ENCODE data around the gene LMBRD2. TPM values are rescaled to one million over a fixed set of nuclear protein-coding genes. Genes with fewer than 3 reads are reported as not detected.

LMBRD2 gene
- total and polyA plus RNA-seq, 10 of the 15 experiments (the other 5 are each of a cell fraction or from before 2014, with no cell fraction given), result 0.90 to 9.8 (median 6.5) TPM

GRCh38 chr5:36108758-36109460 lies 42.8 kb downstream of the LMBRD2 start:
- Histone ChIP-seq H3K27ac (ENCODE audit: control insufficient read depth, insufficient read depth) (no peak overlapping the region), H3K27me3 (replicated peaks in 1 of 2; ENCODE audit: control insufficient read depth in 2 of 2, insufficient read depth in 2 of 2, low read length in 1 of 2) (no peaks in the 10 kb centered on the region), H3K4me3 (no peak overlapping the region), H4K20me1 (ENCODE audit: control insufficient read depth, insufficient read depth) (no peaks in the 10 kb centered on the region), H3K4me1 (ENCODE audit: control insufficient read depth, insufficient read depth, low read length) (no peaks in the 10 kb centered on the region), H3K9me3 (replicated peaks; ENCODE audit: control insufficient read depth, insufficient read depth, low read length) (no peaks in the 10 kb centered on the region), H3K4me2 (ENCODE audit: control insufficient read depth, insufficient read depth) (no peak overlapping the region), H3K9ac (ENCODE audit: control insufficient read depth, insufficient read depth, low read length) (no peak overlapping the region), H3K36me3 (ENCODE audit: control insufficient read depth in 2 of 2, insufficient read depth in 2 of 2, low read length in 1 of 2) (peaks cover 0 to 2% of the 10 kb centered on the region in 2 experiments; a peak in 3 of 4 replicates), H3K79me2 (ENCODE audit: control insufficient read depth, insufficient read depth, low read length) (no peaks in the 10 kb centered on the region), H2AFZ (ENCODE audit: control insufficient read depth, low read depth, low read length) (no peak overlapping the region)
- POLR2A ChIA-PET, result no interaction called here
- SMC1A ChIA-PET (ENCODE audit: uncharacterized antibody, unreplicated experiment), result no interaction called here
- DNase-seq (ENCODE audit: low read depth, low spot score) (no peak), FAIRE-seq (no peak), ATAC-seq (no peak)
- WGBS (ENCODE audit: insufficient coverage, insufficient replicate concordance, low lambda C conversion rate, missing lambda C conversion rate), result 100% methylated on average over 3 of the region's 3 CpGs
- RAD21 ChIA-PET (ENCODE audit: unreplicated experiment), result no interaction called here
- CTCF ChIA-PET, result interaction anchor here (1.2 kb wide), 1 partner anchor 30 kb away, joined by 3 read pairs; no protein-coding TSS in a partner anchor
- intact Hi-C loops (cut with micrococcal nuclease; ENCODE audit: unreplicated experiment) (no loop called here), in situ Hi-C loops (cut with MboI) (no loop called here)
- no TSS peak for BruUV-seq (replicated peaks)
- no peak for TF ChIP-seq CBFB (IDR thresholded peaks at IDR 0.05; ENCODE audit: low read depth)
- no peak for TF ChIP-seq E4F1 (IDR thresholded peaks at IDR 0.05; ENCODE audit: borderline replicate concordance, partially characterized antibody)
- no peak for TF ChIP-seq CHD4 (IDR thresholded peaks at IDR 0.05)
- no peak for TF ChIP-seq STAT3 (IDR thresholded peaks at IDR 0.05; ENCODE audit: low read depth, low read length)
- no peak for TF ChIP-seq ZBTB40 (IDR thresholded peaks at IDR 0.05; ENCODE audit: borderline replicate concordance)
- TF ChIP-seq WRNIP1 (IDR thresholded peaks at IDR 0.05; ENCODE audit: borderline replicate concordance, low read depth, low read length), result no peak
- no peak for TF ChIP-seq USF1 (IDR thresholded peaks at IDR 0.05; ENCODE audit: borderline replicate concordance, extremely low read length, insufficient read depth, low read depth, low read length)
- TF ChIP-seq YY1 (IDR thresholded peaks at IDR 0.05; ENCODE audit: low read depth, low read length), result no peak
- no peak for TF ChIP-seq ZBTB33 (IDR thresholded peaks at IDR 0.05)
- no peak for TF ChIP-seq SP1 (IDR thresholded peaks at IDR 0.05; ENCODE audit: low read depth, low read length)
- no peak for TF ChIP-seq ZNF207 (IDR thresholded peaks at IDR 0.05; ENCODE audit: borderline replicate concordance)
